ENCODE data around the gene POLL. TPM values are rescaled to one million over a fixed set of nuclear protein-coding genes. Genes with fewer than 3 reads are reported as not detected.

POLL gene
- total and polyA plus RNA-seq, 2 experiments from 2014 or later, result 17.3 to 24.3 TPM

- TF ChIP-seq ZNF331 (CRISPR knock-in tag; IDR thresholded peaks at IDR 0.05; ENCODE audit: low read depth), result no peak
- TF ChIP-seq, protein P1, sequence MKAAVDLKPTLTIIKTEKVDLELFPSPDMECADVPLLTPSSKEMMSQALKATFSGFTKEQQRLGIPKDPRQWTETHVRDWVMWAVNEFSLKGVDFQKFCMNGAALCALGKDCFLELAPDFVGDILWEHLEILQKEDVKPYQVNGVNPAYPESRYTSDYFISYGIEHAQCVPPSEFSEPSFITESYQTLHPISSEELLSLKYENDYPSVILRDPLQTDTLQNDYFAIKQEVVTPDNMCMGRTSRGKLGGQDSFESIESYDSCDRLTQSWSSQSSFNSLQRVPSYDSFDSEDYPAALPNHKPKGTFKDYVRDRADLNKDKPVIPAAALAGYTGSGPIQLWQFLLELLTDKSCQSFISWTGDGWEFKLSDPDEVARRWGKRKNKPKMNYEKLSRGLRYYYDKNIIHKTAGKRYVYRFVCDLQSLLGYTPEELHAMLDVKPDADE (IDR thresholded peaks at IDR 0.05), result no peak
- TF ChIP-seq POLR2AphosphoS5 (IDR thresholded peaks at IDR 0.05; ENCODE audit: low read depth), result no peak
- TF ChIP-seq, protein P2, sequence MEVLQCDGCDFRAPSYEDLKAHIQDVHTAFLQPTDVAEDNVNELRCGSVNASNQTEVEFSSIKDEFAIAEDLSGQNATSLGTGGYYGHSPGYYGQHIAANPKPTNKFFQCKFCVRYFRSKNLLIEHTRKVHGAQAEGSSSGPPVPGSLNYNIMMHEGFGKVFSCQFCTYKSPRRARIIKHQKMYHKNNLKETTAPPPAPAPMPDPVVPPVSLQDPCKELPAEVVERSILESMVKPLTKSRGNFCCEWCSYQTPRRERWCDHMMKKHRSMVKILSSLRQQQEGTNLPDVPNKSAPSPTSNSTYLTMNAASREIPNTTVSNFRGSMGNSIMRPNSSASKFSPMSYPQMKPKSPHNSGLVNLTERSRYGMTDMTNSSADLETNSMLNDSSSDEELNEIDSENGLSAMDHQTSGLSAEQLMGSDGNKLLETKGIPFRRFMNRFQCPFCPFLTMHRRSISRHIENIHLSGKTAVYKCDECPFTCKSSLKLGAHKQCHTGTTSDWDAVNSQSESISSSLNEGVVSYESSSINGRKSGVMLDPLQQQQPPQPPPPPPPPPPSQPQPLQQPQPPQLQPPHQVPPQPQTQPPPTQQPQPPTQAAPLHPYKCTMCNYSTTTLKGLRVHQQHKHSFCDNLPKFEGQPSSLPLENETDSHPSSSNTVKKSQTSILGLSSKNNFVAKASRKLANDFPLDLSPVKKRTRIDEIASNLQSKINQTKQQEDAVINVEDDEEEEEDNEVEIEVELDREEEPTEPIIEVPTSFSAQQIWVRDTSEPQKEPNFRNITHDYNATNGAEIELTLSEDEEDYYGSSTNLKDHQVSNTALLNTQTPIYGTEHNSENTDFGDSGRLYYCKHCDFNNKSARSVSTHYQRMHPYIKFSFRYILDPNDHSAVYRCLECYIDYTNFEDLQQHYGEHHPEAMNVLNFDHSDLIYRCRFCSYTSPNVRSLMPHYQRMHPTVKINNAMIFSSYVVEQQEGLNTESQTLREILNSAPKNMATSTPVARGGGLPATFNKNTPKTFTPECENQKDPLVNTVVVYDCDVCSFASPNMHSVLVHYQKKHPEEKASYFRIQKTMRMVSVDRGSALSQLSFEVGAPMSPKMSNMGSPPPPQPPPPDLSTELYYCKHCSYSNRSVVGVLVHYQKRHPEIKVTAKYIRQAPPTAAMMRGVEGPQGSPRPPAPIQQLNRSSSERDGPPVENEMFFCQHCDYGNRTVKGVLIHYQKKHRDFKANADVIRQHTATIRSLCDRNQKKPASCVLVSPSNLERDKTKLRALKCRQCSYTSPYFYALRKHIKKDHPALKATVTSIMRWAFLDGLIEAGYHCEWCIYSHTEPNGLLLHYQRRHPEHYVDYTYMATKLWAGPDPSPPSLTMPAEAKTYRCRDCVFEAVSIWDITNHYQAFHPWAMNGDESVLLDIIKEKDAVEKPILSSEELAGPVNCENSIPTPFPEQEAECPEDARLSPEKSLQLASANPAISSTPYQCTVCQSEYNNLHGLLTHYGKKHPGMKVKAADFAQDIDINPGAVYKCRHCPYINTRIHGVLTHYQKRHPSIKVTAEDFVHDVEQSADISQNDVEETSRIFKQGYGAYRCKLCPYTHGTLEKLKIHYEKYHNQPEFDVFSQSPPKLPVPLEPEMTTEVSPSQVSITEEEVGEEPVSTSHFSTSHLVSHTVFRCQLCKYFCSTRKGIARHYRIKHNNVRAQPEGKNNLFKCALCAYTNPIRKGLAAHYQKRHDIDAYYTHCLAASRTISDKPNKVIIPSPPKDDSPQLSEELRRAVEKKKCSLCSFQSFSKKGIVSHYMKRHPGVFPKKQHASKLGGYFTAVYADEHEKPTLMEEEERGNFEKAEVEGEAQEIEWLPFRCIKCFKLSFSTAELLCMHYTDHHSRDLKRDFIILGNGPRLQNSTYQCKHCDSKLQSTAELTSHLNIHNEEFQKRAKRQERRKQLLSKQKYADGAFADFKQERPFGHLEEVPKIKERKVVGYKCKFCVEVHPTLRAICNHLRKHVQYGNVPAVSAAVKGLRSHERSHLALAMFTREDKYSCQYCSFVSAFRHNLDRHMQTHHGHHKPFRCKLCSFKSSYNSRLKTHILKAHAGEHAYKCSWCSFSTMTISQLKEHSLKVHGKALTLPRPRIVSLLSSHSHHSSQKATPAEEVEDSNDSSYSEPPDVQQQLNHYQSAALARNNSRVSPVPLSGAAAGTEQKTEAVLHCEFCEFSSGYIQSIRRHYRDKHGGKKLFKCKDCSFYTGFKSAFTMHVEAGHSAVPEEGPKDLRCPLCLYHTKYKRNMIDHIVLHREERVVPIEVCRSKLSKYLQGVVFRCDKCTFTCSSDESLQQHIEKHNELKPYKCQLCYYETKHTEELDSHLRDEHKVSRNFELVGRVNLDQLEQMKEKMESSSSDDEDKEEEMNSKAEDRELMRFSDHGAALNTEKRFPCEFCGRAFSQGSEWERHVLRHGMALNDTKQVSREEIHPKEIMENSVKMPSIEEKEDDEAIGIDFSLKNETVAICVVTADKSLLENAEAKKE (CRISPR knock-in tag; IDR thresholded peaks at IDR 0.05), result no peak
- TF ChIP-seq NANOG (IDR thresholded peaks at IDR 0.05; ENCODE audit: borderline replicate concordance), result no peak
- no peak for TF ChIP-seq EZH2phosphoT487 (IDR thresholded peaks at IDR 0.05; ENCODE audit: unreplicated experiment)
These were observed 28.3 kb downstream of the POLL start (continued) for GRCh38 chr10:101559596-101560297.

All from GM23338 (cell line).